Measurements from ENCODE around the gene PARL. TPM values are rescaled to one million over a fixed set of nuclear protein-coding genes. Genes with fewer than 3 reads are reported as not detected.

PARL gene
- total and polyA plus RNA-seq, 10 of the 15 experiments (the other 5 are each of a cell fraction or from before 2014, with no cell fraction given) = 49.7 to 113 (median 77.2) TPM

DNA sequence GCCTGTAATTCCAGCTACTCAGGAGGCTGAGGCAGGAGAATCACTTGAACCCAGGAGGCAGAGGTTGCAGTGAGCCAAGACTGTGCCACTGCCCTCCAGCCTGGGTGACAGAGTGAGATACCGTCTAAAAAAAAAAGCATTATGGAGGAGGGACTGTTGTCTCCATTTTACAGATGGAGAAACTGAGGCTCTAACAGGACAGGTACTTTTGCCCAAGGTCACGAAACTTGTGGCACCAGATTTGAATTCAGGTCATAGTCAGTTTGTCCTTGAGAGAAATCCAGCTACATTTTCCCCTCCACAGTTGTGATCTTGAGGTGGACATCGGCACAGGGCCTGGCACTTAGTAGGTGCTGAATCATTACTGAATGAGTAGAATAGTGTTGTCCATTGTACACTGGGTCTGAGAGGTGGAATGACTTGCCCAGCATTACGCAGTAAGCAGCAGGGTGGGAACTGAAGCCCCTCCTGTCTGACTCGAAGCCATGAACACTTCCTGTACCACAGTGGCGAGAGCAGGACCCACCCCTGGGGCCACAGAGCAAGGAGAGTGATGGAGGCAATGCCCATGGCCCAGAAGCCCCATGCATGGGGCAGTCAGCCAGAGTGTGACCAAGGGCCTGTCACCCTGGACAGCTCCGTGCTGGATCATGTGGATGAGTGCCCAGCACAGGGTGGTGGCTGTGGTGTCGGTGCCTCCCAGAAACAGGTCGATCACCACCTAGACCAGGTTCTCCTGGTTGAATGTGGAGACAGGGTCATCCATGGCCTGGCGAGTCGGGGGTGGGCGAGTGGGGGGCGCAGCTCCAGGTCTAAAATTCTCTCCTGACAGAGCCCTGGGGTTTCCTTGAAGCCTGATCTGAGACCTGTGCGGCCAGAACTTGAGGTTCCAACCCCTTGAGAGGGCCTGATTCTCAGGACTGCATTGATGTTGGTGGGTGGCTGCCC lies 20.4 kb upstream of the PARL start:
- FAIRE-seq = no peak
- intact Hi-C loops (cut with micrococcal nuclease; ENCODE audit: unreplicated experiment) = loop anchor here (2.0 kb wide), 1 partner anchor 112 kb away; the partner anchor contains the start of gene ABCC5
- CTCF ChIA-PET = interaction anchor here (0.9 to 2.0 kb wide), 7 partner anchors 8 to 113 kb away, joined by 3 to 21 read pairs (median 5); partner anchors contain the start of gene ABCC5
- Histone ChIP-seq H4K20me1 (ENCODE audit: control insufficient read depth, insufficient read depth) (no peaks in the 10 kb centered on the region), H3K9ac (ENCODE audit: control insufficient read depth, insufficient read depth, low read length) (no peak overlapping the region), H3K4me2 (ENCODE audit: control insufficient read depth, insufficient read depth) (no peak overlapping the region), H2AFZ (ENCODE audit: control insufficient read depth, low read depth, low read length) (no peak overlapping the region), H3K4me1 (ENCODE audit: control insufficient read depth, insufficient read depth, low read length) (no peaks in the 10 kb centered on the region), H3K27ac (ENCODE audit: control insufficient read depth, insufficient read depth) (no peak overlapping the region), H3K9me3 (replicated peaks; ENCODE audit: control insufficient read depth, insufficient read depth, low read length) (no peaks in the 10 kb centered on the region), H3K79me2 (ENCODE audit: control insufficient read depth, insufficient read depth, low read length) (no peaks in the 10 kb centered on the region), H3K36me3 (ENCODE audit: control insufficient read depth in 2 of 2, insufficient read depth in 2 of 2, low read length in 1 of 2) (no peaks in the 10 kb centered on the region), H3K27me3 (replicated peaks in 1 of 2; ENCODE audit: control insufficient read depth in 2 of 2, insufficient read depth in 2 of 2, low read length in 1 of 2) (no peaks in the 10 kb centered on the region), H3K4me3 (no peak overlapping the region)
- no peak for DNase-seq (ENCODE audit: low read depth, low spot score)
- no peak for ATAC-seq
- 36% methylated on average over 14 of the region's 14 CpGs for WGBS (ENCODE audit: insufficient coverage, insufficient replicate concordance, low lambda C conversion rate, missing lambda C conversion rate)
- RAD21 ChIA-PET (ENCODE audit: unreplicated experiment) = interaction anchor here (1.0 to 4.6 kb wide), 5 partner anchors 10 to 346 kb away, joined by 3 to 42 read pairs (median 3); partner anchors contain the start of gene ABCC5
- in situ Hi-C loops (cut with MboI) = no loop called here
- SMC1A ChIA-PET (ENCODE audit: uncharacterized antibody, unreplicated experiment) = interaction anchor here (0.8 to 1.3 kb wide), 5 partner anchors 110 to 345 kb away, joined by 3 to 7 read pairs (median 5); partner anchors contain the start of gene ABCC5
- BruUV-seq (replicated peaks) = no TSS peak
- POLR2A ChIA-PET = no interaction called here
- TF ChIP-seq, protein P1, sequence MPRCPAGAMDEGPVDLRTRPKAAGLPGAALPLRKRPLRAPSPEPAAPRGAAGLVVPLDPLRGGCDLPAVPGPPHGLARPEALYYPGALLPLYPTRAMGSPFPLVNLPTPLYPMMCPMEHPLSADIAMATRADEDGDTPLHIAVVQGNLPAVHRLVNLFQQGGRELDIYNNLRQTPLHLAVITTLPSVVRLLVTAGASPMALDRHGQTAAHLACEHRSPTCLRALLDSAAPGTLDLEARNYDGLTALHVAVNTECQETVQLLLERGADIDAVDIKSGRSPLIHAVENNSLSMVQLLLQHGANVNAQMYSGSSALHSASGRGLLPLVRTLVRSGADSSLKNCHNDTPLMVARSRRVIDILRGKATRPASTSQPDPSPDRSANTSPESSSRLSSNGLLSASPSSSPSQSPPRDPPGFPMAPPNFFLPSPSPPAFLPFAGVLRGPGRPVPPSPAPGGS (IDR thresholded peaks at IDR 0.05; ENCODE audit: borderline replicate concordance, insufficient read depth, low read depth, low read length, poor library complexity, severe bottlenecking) = no peak
- TF ChIP-seq MEF2A (IDR thresholded peaks at IDR 0.05; ENCODE audit: insufficient read depth, low read depth, low read length) = no peak
- no peak for TF ChIP-seq NR2F1 (conservative IDR thresholded peaks at IDR 0.05)
- TF ChIP-seq SMC3 (IDR thresholded peaks at IDR 0.05; ENCODE audit: borderline replicate concordance, low read length) = no peak
- no peak for TF ChIP-seq NFIC (IDR thresholded peaks at IDR 0.05; ENCODE audit: low read depth, low read length)
- TF ChIP-seq GABPA (IDR thresholded peaks at IDR 0.05; ENCODE audit: low read depth) = no peak
